Fibroblast of skin of left quadriceps (primary cell): ENCODE results near the gene PAPLN.

ENCODE experiments used
- DNase-seq, 2 experiments: peaks; one replicate each; pipeline ENCODE4 v3.0.0-alpha.2; 2013; ENCODE audit warnings: low read depth in 2 of 2

PAPLN gene

GRCh38 chr14:73245480-73246325 is 8.4 kb downstream of the PAPLN start:
- no peak for DNase-seq

GRCh38 chr14:73246387-73247150 is 9.3 kb downstream of the PAPLN start:
- DNase-seq = no peak

GRCh38 chr14:73248108-73248868 is 11.0 kb downstream of the PAPLN start:
- DNase-seq = no peak

GRCh38 chr14:73249108-73249507 is 11.8 kb downstream of the PAPLN start:
- no peak for DNase-seq

- no peak for DNase-seq
Measured at GRCh38 chr14:73249564-73250316, 12.4 kb downstream of the PAPLN start.

- no peak for DNase-seq
Measured at GRCh38 chr14:73250317-73250713, 13.0 kb downstream of the PAPLN start.

- DNase-seq = no peak
Measured at GRCh38 chr14:73250781-73251500, 13.6 kb downstream of the PAPLN start.

- DNase-seq = no peak
Measured at GRCh38 chr14:73251516-73252215, 14.4 kb downstream of the PAPLN start.

- no peak for DNase-seq
Measured at GRCh38 chr14:73252491-73253322, 15.4 kb downstream of the PAPLN start.

GRCh38 chr14:73253323-73253610 is 16.0 kb downstream of the PAPLN start:
- DNase-seq = no peak

GRCh38 chr14:73253721-73254120 is 16.4 kb downstream of the PAPLN start:
- DNase-seq = no peak

- no peak for DNase-seq
Measured at GRCh38 chr14:73254247-73255004, 17.1 kb downstream of the PAPLN start.

GRCh38 chr14:73255005-73255400 is 17.7 kb downstream of the PAPLN start:
- no peak for DNase-seq

GRCh38 chr14:73255693-73256225 is 18.5 kb downstream of the PAPLN start:
- no peak for DNase-seq

- DNase-seq = no peak
Measured at GRCh38 chr14:73258076-73258475, 20.8 kb downstream of the PAPLN start.

GRCh38 chr14:73258845-73259611 is 21.7 kb downstream of the PAPLN start:
- no peak for DNase-seq

- no peak for DNase-seq
Measured at GRCh38 chr14:73259837-73260236, 22.5 kb downstream of the PAPLN start.

GRCh38 chr14:73260574-73260973 is 23.3 kb downstream of the PAPLN start:
- no peak for DNase-seq
